Keratinocyte (primary cell): Measurements from ENCODE around the gene PFKFB3. TPM values are rescaled to one million over a fixed set of nuclear protein-coding genes. Genes with fewer than 3 reads are reported as not detected.

Experiments used
- DNase-seq: peaks from one replicate; pipeline ENCODE4 v3.0.0-alpha.2; 2011; ENCODE audit warnings: low read depth, missing footprints, low spot score
- FAIRE-seq: peaks from 2 replicates; lab custom pipeline; 2011; peaks lifted over from hg19 to GRCh38; lab: Jason Lieb, UNC
- H2AFZ ChIP-seq: 2 replicates; pipeline ENCODE4 v1.6.0; 2012; ENCODE audit warnings: low read length, control low read depth, inconsistent platforms; ENCODE audit not compliant: control insufficient read depth
- H3K27ac ChIP-seq: 2 replicates; pipeline ENCODE4 v1.5.1; 2011; ENCODE audit warnings: low read length; ENCODE audit not compliant: control insufficient read depth, insufficient read depth
- H3K27me3 ChIP-seq: 3 replicates; pipeline ENCODE4 v1.6.0; 2011; ENCODE audit warnings: low read length; ENCODE audit not compliant: control insufficient read depth, insufficient read depth; ENCODE audit errors: extremely low read depth
- H3K36me3 ChIP-seq, 2 experiments: 2 replicates in 1 of 2; 3 replicates in 1 of 2; pipeline ENCODE4 v1.5.1; 2011; ENCODE audit warnings: low read length in 2 of 2, mild to moderate bottlenecking in 1 of 2; ENCODE audit not compliant: control insufficient read depth in 2 of 2, insufficient read depth in 2 of 2; ENCODE audit errors: extremely low read depth in 1 of 2
- H3K4me1 ChIP-seq: 3 replicates; pipeline ENCODE4 v1.5.1; 2011; ENCODE audit warnings: low read length; ENCODE audit not compliant: control insufficient read depth, insufficient read depth; ENCODE audit errors: extremely low read depth
- H3K4me2 ChIP-seq: 3 replicates; pipeline ENCODE4 v1.6.0; 2011; ENCODE audit warnings: low read depth, low read length; ENCODE audit not compliant: control insufficient read depth, insufficient read depth; ENCODE audit errors: extremely low read depth
- H3K4me3 ChIP-seq, 3 experiments: fragments of 200-600 bp in 1 of 3; sonication (generic) in 1 of 3; 2 replicates in 2 of 3; 3 replicates in 1 of 3; pipeline ENCODE4 v1.5.1; 2011 to 2016; ENCODE audit warnings: low read length in 3 of 3, mild to moderate bottlenecking in 3 of 3, control low read depth in 2 of 3, inconsistent platforms in 1 of 3, low read depth in 1 of 3, mixed read lengths in 1 of 3, mixed run types in 1 of 3, moderate library complexity in 1 of 3; ENCODE audit not compliant: control insufficient read depth in 2 of 3, insufficient read depth in 2 of 3; ENCODE audit errors: extremely low read depth in 1 of 3
- H3K79me2 ChIP-seq: 2 replicates; pipeline ENCODE4 v1.6.0; 2012; ENCODE audit warnings: low read length; ENCODE audit not compliant: control insufficient read depth, insufficient read depth
- H3K9ac ChIP-seq: 3 replicates; pipeline ENCODE4 v1.6.0; 2011; ENCODE audit warnings: low read length; ENCODE audit not compliant: control insufficient read depth, insufficient read depth; ENCODE audit errors: extremely low read depth
- H3K9me1 ChIP-seq: 3 replicates; pipeline ENCODE4 v1.6.0; 2011; ENCODE audit warnings: low read length; ENCODE audit not compliant: control insufficient read depth, insufficient read depth; ENCODE audit errors: extremely low read depth
- H3K9me3 ChIP-seq: 2 replicates; pipeline ENCODE4 v1.5.1; 2012; ENCODE audit warnings: low read depth, low read length; ENCODE audit not compliant: control insufficient read depth
- H4K20me1 ChIP-seq: 3 replicates; pipeline ENCODE4 v1.6.0; 2011; ENCODE audit warnings: low read length; ENCODE audit not compliant: control insufficient read depth, insufficient read depth; ENCODE audit errors: extremely low read depth
- CTCF ChIP-seq, 3 experiments: IDR thresholded peaks in 1 of 3; conservative IDR thresholded peaks in 1 of 3; optimal IDR thresholded peaks in 1 of 3; 2 replicates in 2 of 3; 3 replicates in 1 of 3; pipeline versions ENCODE3 to v1.5.1; 2011; ENCODE audit warnings: low read length in 3 of 3, mild to moderate bottlenecking in 3 of 3, moderate library complexity in 2 of 3, control low read depth in 1 of 3, inconsistent platforms in 1 of 3; ENCODE audit not compliant: insufficient read depth in 2 of 3; ENCODE audit errors: extremely low read depth in 1 of 3
- EZH2 ChIP-seq: IDR thresholded peaks from one replicate; pipeline ENCODE4 v1.6.1; 2012; ENCODE audit warnings: inconsistent platforms, mild to moderate bottlenecking, low read length, moderate library complexity
- dilution Hi-C: fragments of 300-500 bp; cut with MboI; formaldehyde crosslinking; loops from one replicate; pipeline ENCODE4 v1.7.0; 2020; ENCODE audit warnings: low sequenced_read_pairs; ENCODE audit not compliant: extremely low pct_ligation_motif_present
- polyA plus RNA-seq, 5 experiments: library from polyadenylated mRNA; depleted of rRNA in 3 of 5; stranded (reverse) in 3 of 5; stranded (forward) in 1 of 5; unstranded in 1 of 5; fragments of >200 nt; gene quantifications; 1 replicate in 1 of 5; 2 replicates in 3 of 5; 3 replicates in 1 of 5; pipeline versions ENCODE4 v1.2.1 to v1.2.3, GENCODE V29; 2011 to 2012; ENCODE audit warnings: missing spikeins in 2 of 5, low read depth in 1 of 5, low replicate concordance in 1 of 5

Gene PFKFB3
- polyA plus RNA-seq, 1 donor (not counting 4 experiments of a cell fraction or from before 2014, with no cell fraction given) = 18.6 TPM

- dilution Hi-C loops = loop anchor here (25.0 kb wide), 1 partner anchor 137 kb away; no protein-coding TSS in a partner anchor
- no peaks in the 10 kb centered on the region for H3K36me3 ChIP-seq
- no peaks in the 10 kb centered on the region for H4K20me1 ChIP-seq
- no peak overlapping the region for H3K27ac ChIP-seq
- no peak overlapping the region for H3K9ac ChIP-seq
- DNase-seq (no peak), FAIRE-seq (no peak)
- H3K4me1 ChIP-seq = peaks cover 4% of the 10 kb centered on the region
- H3K4me2 ChIP-seq = no peak overlapping the region
- no peak overlapping the region for H2AFZ ChIP-seq
- H3K9me1 ChIP-seq = no peaks in the 10 kb centered on the region
- TF ChIP-seq CTCF (optimal IDR thresholded peaks at IDR 0.05 in 1 of 3, IDR thresholded peaks at IDR 0.05 in 1 of 3, conservative IDR thresholded peaks at IDR 0.05 in 1 of 3; ENCODE audit: extremely low read depth in 1 of 3, insufficient read depth in 2 of 3, low read length in 3 of 3) = no peak
- no peak for TF ChIP-seq EZH2
- H3K27me3 ChIP-seq = no peaks in the 10 kb centered on the region
- no peak overlapping the region for H3K4me3 ChIP-seq
- H3K9me3 ChIP-seq = no peaks in the 10 kb centered on the region
- H3K79me2 ChIP-seq = no peaks in the 10 kb centered on the region
These were observed 48.0 kb downstream of the PFKFB3 start for GRCh38 chr10:6250745-6251144.

GRCh38 chr10:6254201-6254600 is 51.5 kb downstream of the PFKFB3 start:
- no peaks in the 10 kb centered on the region for H4K20me1 ChIP-seq
- no peaks in the 10 kb centered on the region for H3K79me2 ChIP-seq
- H3K27me3 ChIP-seq = no peaks in the 10 kb centered on the region
- peaks cover 9% of the 10 kb centered on the region for H3K4me1 ChIP-seq
- no peaks in the 10 kb centered on the region for H3K36me3 ChIP-seq
- DNase-seq = no peak
- H3K9ac ChIP-seq = no peak overlapping the region
- dilution Hi-C loops = loop anchor here (25.0 kb wide), 1 partner anchor 133 kb away; no protein-coding TSS in a partner anchor
- FAIRE-seq = peak; percentile 55
- no peak overlapping the region for H3K27ac ChIP-seq
- no peak for TF ChIP-seq EZH2
- no peak for TF ChIP-seq CTCF (optimal IDR thresholded peaks at IDR 0.05 in 1 of 3, IDR thresholded peaks at IDR 0.05 in 1 of 3, conservative IDR thresholded peaks at IDR 0.05 in 1 of 3; ENCODE audit: extremely low read depth in 1 of 3, insufficient read depth in 2 of 3, low read length in 3 of 3)
- H3K9me1 ChIP-seq = no peaks in the 10 kb centered on the region
- no peak overlapping the region for H3K4me2 ChIP-seq
- no peak overlapping the region for H2AFZ ChIP-seq
- no peaks in the 10 kb centered on the region for H3K9me3 ChIP-seq
- H3K4me3 ChIP-seq = no peak overlapping the region
